Measurements from ENCODE around the gene CDC42SE2. TPM values are rescaled to one million over a fixed set of nuclear protein-coding genes. Genes with fewer than 3 reads are reported as not detected.

The CDC42SE2 gene
- total and polyA plus RNA-seq, 8 donors, result 28.1 to 37.5 (median 33.4) TPM

- no peaks in the 10 kb centered on the region for H3K27me3 ChIP-seq
- no peak overlapping the region for H3K27ac ChIP-seq
- DNase-seq (no peak), ATAC-seq (no peak)
- H3K36me3 ChIP-seq, result no peaks in the 10 kb centered on the region
- peaks cover 0 to 23% of the 10 kb centered on the region in 2 donors for H3K4me1 ChIP-seq
- no peak for TF ChIP-seq CTCF (IDR thresholded peaks at IDR 0.05)
- no peaks in the 10 kb centered on the region for H3K9me3 ChIP-seq
- no peak overlapping the region for H3K4me3 ChIP-seq
- intact Hi-C loops (cut with DNase I), result no loop called here
Observed at GRCh38 chr5:131373265-131373664, 109.4 kb downstream of the CDC42SE2 start.

DNA sequence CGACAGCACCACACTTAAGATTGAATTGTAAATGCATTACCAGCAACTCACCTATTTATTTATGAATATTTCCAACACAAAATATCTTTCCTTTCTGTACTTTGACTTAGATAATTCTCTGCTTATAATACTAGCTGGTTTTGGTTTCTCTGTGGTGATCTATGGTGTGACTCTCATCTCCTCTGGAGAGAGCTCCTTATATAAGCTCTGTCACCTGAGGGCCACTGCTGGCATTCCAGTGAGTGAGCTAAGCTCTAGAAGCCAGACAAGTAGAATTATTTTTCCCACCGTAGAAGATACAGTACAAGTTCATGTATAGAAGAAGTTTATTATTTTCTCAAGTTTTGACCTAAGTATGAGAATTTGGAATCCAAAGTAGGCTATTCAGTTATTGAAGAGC lies 111.5 kb downstream of the CDC42SE2 start:
- DNase-seq, result no peak
- H3K4me3 ChIP-seq, result no peak overlapping the region
- H3K4me1 ChIP-seq, result peaks cover 0 to 44% of the 10 kb centered on the region in 2 donors
- intact Hi-C loops (cut with DNase I), result no loop called here
- no peaks in the 10 kb centered on the region for H3K36me3 ChIP-seq
- no peaks in the 10 kb centered on the region for H3K27me3 ChIP-seq
- no peak for TF ChIP-seq CTCF (IDR thresholded peaks at IDR 0.05)
- peak; percentile 45 for ATAC-seq
- peak overlapping the region in 1 of 2 donors; percentile 16 for H3K27ac ChIP-seq
- no peaks in the 10 kb centered on the region for H3K9me3 ChIP-seq

DNA sequence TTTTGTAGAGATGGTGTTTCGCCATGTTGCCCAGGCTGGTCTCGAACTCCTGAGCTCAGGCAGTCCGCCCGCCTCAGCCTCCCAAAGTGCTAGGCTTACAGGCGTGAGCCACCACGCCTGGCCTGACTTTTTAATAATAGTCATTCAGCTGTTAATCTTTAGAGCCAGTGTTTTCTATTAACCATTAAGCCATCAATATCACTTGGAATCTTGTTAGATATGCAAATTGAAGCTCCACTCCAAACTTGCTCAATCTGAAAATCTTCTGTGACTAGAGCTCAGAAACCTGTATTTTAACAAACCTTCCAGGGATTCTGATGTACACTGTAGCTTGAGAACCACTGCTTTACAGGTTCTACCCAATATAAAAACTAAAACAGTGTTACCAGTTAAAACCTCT lies 113.5 kb downstream of the CDC42SE2 start:
- no peak for TF ChIP-seq CTCF (IDR thresholded peaks at IDR 0.05)
- Histone ChIP-seq H3K9me3 (no peaks in the 10 kb centered on the region), H3K36me3 (no peaks in the 10 kb centered on the region), H3K27me3 (no peaks in the 10 kb centered on the region), H3K4me3 (no peak overlapping the region), H3K27ac (peak overlapping the region in 1 of 2 donors; percentile 92), H3K4me1 (peaks cover 0 to 64% of the 10 kb centered on the region in 2 donors)
- no peak for ATAC-seq
- no peak for DNase-seq
- intact Hi-C loops (cut with DNase I), result no loop called here

- no peak for ATAC-seq
- H3K4me1 ChIP-seq, result peaks cover 0 to 69% of the 10 kb centered on the region in 2 donors
- H3K9me3 ChIP-seq, result no peaks in the 10 kb centered on the region
- H3K36me3 ChIP-seq, result no peaks in the 10 kb centered on the region
- H3K27me3 ChIP-seq, result no peaks in the 10 kb centered on the region
- H3K4me3 ChIP-seq, result no peak overlapping the region
- peak overlapping the region in 1 of 2 donors; percentile 92 for H3K27ac ChIP-seq
- intact Hi-C loops (cut with DNase I), result no loop called here
- no peak for DNase-seq
- no peak for TF ChIP-seq CTCF (IDR thresholded peaks at IDR 0.05)
Observed at GRCh38 chr5:131377785-131378325, 114.0 kb downstream of the CDC42SE2 start.

- no peaks in the 10 kb centered on the region for H3K36me3 ChIP-seq
- intact Hi-C loops (cut with DNase I), result no loop called here
- H3K4me1 ChIP-seq, result peaks cover 0 to 72% of the 10 kb centered on the region in 2 donors
- no peak for ATAC-seq
- peak overlapping the region; percentile 65 to 92 for H3K27ac ChIP-seq
- H3K27me3 ChIP-seq, result no peaks in the 10 kb centered on the region
- H3K4me3 ChIP-seq, result no peak overlapping the region
- no peak for TF ChIP-seq CTCF (IDR thresholded peaks at IDR 0.05)
- H3K9me3 ChIP-seq, result no peaks in the 10 kb centered on the region
- DNase-seq, result no peak
Observed at GRCh38 chr5:131378721-131379541, 115.1 kb downstream of the CDC42SE2 start.

Measured in left lung (tissue), 10 donors.